K562 (cell line): Measurements from ENCODE around the gene TMEM45A.

ENCODE experiments used
- BHLHE40 ChIP-seq: IDR thresholded peaks from 2 replicates; pipeline ENCODE4 v1.6.1; 2011; ENCODE audit warnings: low read length, improper control_type of control experiment
- CHCHD3 ChIP-seq: fragments of 250-450 bp; sonication (Bioruptor Pico); IDR thresholded peaks from 2 replicates; pipeline ENCODE4 v2.1.2; 2022; ENCODE audit warnings: mild to moderate bottlenecking
- EZH2 ChIP-seq: IDR thresholded peaks from 2 replicates; pipeline ENCODE4 v1.6.1; 2012; ENCODE audit warnings: low read depth, mild to moderate bottlenecking, inconsistent platforms, low read length, borderline replicate concordance
- MYC ChIP-seq, 2 experiments: fragments of 250-450 bp in 1 of 2; sonication (Bioruptor Pico) in 1 of 2; IDR thresholded peaks; 2 replicates each; pipeline versions ENCODE4 v1.5.1 to v1.6.1; 2012 to 2021; ENCODE audit warnings: low read depth in 2 of 2, borderline replicate concordance in 1 of 2, improper control_type of control experiment in 1 of 2, low read length in 1 of 2, mild to moderate bottlenecking in 1 of 2, moderate library complexity in 1 of 2
- ZBTB17 ChIP-seq: fragments of 450-650 bp; formaldehyde crosslinking; IDR thresholded peaks from 2 replicates; pipeline ENCODE4 v1.4.0; 2020; ENCODE audit warnings: mild to moderate bottlenecking
- ZFX ChIP-seq: sonication (generic); formaldehyde crosslinking; IDR thresholded peaks from 2 replicates; pipeline ENCODE4 v1.8.0; 2022; ENCODE audit warnings: mild to moderate bottlenecking, missing genetic modification reagents, moderate library complexity
- ZKSCAN1 ChIP-seq: fragments of 150-350 bp; IDR thresholded peaks from 2 replicates; pipeline ENCODE4 v1.6.1; 2016; ENCODE audit warnings: low read depth, low read length

GRCh38 chr3:100581650-100582049 lies 89.2 kb downstream of the TMEM45A start:
- TF ChIP-seq MYC (IDR thresholded peaks at IDR 0.05; ENCODE audit: low read depth, low read length) (no peak), MYC (CRISPR knock-in tag; IDR thresholded peaks at IDR 0.05; ENCODE audit: borderline replicate concordance, low read depth) (no peak), BHLHE40 (no peak), ZFX (CRISPR knock-in tag) (no peak), ZBTB17 (CRISPR knock-in tag) (no peak), CHCHD3 (CRISPR knock-in tag) (no peak), ZKSCAN1 (no peak), EZH2 (no peak)
